HPDE6-E6E7 (cell line): ENCODE measurements around the gene RIPK4.

Experiments used
- DNase-seq: peaks from one replicate; pipeline ENCODE4 v3.0.0; 2011; ENCODE audit warnings: missing footprints; ENCODE audit errors: extremely low spot score

RIPK4 gene

DNA sequence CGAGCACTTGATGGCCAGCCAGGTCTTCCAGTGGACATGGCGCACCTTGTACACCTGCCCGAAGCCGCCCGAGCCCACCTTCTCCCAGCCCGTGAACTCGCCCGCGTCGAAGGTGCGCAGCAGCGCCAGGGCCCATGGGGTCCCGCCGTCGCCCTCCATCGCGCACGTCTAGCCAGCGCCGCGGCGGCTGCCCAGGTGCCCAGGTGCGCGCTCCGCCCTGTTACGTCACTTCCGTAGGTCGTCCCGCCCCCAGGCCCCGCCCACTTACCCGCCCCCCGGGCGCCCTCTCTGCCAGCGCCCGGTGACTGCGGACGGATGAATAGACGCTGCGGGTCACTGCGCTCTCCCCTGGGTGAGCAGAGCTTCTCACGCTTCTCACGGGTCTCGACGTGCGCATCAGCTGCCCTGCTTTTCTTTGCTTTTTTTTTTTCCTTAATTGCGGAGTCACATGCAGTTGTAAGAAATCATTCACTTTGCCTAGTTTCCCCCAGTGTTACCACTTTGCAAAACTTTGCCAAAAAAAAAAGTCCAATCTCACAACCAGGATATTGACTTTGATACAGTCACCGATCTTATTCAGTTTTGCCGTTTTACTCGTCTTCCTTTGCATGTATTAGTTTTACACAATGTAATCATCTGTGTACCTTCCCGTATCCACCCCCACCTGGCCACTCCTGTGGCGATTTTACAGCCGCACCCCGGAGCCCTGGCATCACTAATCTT lies at the start of gene RIPK4:
Gene RIPK4 (minus strand): TSS at position 170 of the 723 bp plus-strand sequence. CDS start 11 bp downstream, at position 159.
- DNase-seq = peak; percentile 81

DNA sequence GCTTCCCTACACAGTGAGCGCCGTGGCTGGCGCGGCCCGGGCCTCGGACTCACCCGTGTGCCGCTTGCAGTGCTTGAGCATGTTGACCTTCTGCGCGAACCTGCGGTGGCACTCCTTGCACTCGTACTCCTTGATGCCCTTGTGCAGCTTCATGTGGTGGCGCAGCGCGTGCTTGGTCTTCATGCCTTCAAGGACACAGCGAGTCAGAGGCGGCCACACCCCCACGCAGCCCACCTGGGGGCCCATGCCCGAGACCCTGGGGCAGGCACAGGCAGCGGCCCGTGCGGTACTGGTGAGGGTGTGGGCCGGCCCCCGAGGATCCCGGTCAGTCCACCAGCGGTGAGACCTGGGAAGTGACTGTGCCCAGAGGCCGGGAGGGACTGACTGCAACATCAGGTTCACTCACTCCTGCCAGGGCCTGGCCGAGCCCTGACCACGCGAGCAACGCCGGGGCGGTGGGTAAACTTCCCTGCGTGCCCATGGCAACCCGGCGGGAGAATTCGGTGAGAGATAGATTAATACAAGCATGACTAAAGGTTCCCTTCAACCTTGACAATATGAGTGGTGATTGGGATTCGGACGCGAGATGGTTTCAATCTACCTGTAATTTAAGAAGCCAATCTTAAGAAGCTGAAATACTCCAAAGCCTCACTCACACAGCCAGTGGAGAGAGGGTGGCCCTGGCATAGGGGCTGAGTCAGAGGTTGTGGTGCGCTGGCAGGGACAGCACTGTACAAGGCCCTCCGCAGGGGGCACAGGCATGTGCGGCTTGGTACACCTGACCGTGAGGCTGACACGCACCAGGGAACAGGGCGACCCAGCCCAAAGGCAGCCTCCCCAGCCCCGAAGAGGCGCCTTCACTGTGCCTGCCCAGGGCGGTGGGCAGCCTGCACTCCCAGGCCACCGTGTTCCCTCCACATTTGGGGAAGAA lies 49.1 kb upstream of the RIPK4 start:
- no peak for DNase-seq

DNA sequence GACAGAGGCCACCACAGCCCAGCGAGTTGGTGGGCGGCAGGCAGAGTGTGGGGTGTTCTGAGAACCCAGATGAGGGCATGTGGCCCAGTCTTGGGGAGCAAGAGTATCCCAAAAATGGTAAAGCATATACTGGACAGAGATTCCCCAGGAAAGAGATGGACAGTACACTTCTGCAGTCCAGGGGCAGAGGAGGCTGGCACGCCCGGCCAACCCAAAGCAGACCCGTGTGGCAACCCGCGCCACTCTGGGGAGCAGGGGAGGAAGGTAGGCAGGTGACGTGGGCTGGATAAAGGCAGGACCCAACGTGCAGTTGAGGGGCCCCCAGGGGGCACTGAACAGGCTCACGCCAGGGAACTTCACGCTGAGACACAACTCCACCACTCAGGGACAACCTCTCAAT lies 46.4 kb upstream of the RIPK4 start:
- DNase-seq = no peak

DNA sequence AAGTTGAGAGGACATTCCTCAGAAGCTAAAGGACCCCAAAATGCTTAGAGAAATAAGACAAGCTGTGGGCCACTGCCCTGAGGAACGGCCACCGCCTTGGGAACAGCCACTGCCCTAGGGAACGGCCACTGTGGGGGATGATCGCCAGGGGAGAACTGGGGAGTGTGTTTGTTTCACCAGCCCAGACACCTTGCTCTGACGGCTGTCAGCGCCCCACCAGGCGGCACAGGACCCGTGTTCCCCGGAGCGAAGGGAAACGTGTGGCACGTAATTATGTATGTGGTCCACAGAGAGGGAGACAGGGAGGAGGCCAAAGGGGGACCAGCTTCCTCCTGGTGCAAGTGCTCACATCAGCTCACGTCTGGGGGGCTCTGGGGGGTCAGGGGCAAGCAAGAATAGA lies 45.8 kb upstream of the RIPK4 start:
- no peak for DNase-seq

DNA sequence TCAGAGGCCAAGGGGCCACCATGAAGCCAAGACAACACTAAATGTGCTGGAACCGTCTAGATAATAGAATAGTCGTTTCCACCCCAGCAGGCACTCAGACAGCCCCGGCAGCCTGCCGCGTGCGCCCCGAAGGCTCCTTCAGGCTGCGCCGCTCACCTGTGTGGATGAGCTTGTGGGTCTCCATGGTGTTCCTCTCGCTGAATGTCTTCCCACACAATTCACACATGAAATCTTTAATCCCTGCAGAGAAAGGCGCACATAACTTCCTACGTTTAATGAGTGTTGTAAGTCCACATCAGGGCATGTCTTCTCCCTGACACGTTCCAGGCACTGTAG lies 43.7 kb upstream of the RIPK4 start:
- no peak for DNase-seq

DNA sequence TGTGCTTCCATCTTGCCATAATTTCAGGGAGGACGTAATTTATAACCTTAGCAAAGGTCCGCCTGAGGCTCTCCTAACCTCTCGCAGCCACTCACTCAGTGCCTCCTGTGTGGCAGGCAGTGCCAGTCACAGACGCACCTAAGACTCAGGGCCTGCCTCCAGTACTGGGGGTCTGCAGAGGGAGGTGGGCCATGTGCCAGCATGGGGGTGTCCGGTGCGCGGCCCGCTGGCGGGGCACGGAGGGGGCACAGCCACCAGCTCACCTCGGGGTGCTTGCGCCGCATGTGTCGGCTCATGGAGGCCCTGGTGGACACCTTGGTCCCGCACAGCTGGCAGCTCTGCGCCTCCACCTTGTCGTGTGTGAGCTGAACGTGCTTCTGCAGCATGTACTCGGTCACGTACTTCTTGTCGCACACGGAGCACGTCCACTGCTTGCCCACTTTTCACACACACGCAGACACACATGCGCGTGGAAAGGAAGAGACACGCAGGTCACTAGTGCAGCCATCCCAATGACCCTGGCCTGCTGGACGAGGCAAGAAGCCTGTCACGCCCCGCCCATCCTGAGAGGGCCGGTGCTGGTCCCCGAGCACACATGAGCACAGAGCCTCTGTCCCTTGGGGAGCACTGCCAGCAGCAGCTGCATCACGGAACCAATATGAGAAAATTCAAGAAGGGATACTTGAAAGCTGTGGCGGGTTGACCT lies 43.2 kb upstream of the RIPK4 start:
- DNase-seq = no peak

DNA sequence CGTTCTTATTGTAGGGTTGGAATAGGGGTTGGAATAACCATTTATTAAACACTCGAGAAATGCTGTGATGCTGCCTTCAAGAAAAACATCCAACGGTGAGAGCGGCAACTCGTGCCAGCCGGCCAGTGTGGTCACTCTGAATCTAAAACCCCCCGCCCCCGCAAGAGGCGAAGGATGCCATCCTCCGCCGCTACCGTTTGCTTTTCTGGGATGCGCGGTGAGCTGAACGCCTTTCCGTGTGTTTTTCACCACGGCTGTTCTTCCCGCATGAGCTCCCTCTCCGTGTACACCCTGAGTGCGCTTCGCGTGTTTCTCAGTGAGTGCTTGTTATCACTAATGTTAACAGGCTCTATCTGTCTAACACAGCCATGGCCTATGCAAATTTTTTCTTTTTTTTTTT lies 42.0 kb upstream of the RIPK4 start:
- DNase-seq = no peak

DNA sequence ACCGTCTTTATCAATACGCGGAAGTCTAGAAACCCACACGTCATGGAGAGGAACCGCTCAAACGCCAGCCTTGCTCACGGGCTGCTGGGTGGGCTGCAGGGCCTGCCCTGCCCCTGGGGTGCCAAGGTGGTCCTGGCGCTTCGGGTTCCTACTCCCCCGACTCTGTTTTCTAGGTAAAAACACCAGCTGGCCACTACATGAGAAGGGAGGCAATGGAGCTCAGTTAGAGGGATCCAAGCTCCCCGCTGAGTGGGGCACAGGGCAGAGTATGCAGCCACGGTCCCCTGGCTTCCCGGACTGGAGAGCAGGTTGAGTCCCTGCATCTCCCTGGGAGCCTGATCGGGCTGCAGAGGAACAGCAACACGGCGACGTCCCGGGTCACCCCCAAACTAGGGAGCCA lies 41.2 kb upstream of the RIPK4 start:
- DNase-seq = no peak

DNA sequence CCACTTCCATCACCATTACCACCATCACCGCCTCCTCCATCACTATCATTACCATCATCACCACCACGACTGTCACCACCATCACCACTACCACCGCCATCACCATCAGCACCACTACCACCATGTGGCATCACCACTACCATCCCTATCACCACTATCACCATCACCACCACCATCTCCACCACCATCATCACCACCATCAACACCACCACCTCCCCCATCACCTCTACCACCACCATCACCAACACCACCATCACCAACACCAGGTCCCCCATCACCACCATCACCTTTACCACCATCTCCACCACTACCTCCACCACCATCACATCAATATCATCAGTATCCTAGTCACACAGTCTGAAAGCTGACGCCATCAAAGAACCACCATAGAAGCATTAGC lies 39.9 kb upstream of the RIPK4 start:
- DNase-seq = no peak

DNA sequence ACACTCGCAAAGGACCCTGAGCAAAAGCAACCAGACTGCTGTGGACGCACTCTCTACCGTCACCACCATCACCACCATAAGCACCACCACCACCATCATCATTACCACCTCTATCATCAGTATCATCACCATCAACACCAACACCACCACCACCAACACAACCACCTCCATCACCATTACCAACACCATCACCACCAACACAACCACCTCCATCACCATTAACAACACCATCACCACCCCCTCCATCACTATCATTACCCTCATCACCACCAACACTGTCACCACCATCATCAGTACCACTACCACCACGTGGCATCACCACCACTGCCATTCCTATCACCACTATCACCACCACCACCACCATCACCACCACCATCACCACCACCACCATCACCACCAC lies 38.8 kb upstream of the RIPK4 start:
- no peak for DNase-seq

DNA sequence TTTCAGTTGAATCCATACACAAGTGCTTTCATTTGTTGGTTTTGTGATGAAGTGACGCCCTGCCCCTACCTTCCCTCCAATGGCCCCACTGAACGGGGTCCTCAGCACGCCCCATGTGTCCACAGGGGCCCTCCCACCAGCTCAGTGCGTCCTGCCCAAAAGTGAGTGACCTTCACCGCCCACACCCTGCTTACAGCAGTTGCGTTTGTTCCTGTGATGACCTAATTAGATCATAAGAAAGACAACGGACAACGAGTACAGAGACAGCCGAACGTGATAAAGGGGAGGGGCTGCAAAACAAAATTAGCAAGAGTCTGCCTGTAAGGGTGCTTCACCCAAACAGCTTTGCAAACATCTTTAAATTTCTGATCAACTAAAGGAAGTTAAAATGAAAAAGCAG lies 38.2 kb upstream of the RIPK4 start:
- no peak for DNase-seq

DNA sequence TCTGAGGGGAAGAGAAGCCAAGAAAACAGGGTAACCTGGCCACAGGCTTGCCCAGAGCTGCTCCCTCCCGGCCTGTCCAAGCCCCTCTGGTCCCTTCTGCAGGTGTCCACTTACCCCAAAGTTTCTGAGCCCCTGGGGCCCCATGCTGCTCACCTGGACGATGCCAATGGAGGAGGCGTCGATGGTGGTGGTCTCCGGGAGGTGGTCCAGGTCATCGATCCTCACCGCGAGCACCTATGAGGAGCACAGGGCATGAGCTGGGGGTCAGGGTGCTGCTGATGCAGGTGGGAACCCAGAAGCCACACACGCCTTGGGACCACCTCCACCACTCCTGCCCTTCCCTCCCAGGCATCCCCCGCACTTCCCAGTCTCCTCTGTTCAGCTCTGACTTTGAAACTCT lies 37.5 kb upstream of the RIPK4 start:
- no peak for DNase-seq

DNA sequence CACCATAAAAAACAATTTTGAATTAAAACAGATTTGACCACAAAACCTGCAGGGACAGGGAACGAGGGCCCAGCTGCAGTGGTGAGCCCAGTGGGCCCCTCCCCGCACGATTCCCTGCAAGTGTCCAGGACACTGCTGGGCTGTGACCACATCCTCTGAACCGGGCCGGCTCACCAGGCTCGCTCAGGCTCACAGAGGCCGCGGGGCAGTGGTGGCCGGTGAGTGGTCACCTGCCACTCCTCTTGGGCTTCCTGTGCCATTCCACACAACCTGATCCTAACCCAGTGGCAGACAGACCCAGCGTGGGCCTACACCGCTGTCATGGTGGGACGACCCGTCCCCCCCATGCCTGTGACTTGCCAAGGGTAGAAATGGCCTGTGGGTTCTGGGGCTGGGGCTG lies 36.5 kb upstream of the RIPK4 start:
- no peak for DNase-seq

DNA sequence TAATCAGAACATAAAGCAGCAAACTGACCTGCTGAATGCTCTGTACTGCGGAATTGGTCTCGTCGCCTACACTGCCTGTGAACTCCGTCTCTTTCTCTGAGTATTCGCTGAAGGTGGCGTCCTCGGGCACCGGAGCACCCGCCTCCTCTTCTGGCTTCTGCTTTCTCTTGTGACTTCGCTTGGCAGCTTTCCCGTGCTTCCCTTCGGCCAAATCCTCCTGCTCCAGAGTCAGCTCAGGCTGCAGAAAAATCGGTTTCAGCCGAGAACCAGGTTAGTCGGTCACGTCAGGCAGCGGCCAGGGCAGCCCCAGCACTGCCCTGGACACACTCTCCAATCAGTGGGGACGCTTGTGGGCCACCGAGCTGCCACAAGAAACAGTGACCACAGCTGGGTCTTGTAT lies 35.8 kb upstream of the RIPK4 start:
- no peak for DNase-seq

DNA sequence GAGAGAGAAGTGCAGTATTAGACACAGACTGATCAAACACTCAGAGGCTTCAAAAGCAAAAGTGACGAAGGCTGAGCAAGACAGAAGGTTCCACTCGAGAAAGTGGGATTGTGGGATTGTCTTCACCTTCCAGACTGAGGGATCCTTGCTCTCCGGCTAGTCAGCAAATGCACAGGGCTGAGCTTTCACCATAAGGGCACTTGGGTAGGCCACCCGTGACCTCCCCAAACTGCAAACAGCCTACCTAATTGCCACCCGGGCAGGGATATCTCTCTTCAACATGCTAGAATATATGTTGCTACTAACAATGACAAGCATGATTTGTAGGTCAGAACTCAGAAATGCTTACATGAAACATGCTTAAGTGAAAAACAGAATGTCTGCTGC lies 35.3 kb upstream of the RIPK4 start:
- no peak for DNase-seq

DNA sequence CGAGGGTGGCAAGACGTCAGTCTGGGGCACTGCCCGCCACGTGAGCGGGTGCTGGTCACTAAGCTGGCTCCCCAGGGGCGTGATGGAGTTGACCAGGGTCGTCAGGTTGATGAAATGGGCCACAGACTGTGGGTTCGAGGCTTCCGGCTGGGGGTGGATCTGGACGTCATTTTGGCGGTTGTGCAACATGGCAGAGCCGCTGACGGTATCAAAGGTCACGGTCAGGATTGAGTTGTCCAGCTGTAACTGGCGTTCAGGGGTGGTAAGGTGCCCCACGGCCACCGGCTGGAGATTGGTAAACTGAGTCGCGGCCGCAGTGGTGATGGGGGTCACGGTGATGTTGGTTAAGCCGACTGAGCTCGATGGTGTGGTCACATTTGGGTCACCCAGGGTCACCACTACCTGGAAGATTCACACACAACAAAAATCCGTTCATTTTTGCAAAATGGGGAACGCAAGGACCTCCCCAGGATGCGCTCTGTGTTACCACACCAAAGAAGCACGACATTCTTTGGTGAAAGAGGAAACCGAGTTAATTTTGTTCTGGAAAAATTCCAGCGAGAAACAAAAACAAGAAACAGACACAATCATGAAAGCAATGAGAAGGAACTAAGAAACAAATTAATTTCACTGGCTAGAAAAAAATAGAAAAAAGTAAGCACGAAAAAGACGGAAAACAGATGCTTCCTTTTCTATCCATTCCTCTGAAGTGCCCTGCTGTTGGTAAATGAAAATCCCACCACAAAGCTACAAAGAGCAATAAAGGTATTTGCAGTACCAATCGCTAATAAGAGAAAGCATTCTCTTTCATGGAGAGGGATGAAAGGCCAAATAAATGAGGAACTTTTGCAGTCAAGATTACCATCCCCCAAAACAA lies 34.7 kb upstream of the RIPK4 start:
- no peak for DNase-seq

DNA sequence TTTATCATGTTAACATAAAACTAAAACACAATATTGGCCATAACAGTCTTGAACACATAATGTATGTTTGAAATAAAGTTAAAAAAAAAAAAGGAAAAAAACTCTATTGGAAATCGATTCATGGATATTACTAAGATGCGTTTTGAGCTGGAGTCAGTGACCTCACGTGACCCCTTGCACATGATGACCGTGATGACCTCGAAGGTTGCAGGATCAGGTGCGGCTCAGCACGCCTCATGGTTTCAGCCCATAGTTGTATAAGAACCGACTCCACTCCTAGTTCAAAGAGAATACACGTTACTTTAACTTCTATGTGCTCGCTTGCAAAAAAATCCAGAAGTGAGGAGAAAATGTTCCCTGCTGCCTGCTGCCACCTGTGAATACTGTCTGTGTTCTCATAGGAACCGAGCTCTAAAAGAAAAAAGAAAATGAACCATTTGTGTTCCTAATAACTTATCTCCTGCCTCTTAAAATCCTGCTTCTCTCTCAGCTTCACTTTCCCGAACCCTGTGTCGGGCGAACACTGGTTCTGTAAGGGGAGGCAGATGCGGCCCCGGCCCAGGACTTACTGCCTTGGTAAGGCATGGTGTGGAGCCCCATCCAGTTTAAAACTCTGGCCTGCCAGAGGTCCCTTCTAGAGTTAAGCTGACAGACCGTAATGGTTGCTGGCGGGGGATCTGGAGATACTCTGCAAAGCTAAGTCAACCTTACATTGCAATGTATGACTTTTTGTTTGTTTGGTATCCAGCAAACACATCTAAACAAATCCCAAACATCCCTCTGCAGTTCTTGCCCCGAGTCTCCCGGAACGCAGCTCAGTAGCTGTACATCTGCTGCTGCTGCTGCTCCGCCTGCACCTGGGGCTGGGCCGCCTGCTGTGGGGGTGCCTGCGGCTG lies 33.8 kb upstream of the RIPK4 start:
- DNase-seq = no peak

DNA sequence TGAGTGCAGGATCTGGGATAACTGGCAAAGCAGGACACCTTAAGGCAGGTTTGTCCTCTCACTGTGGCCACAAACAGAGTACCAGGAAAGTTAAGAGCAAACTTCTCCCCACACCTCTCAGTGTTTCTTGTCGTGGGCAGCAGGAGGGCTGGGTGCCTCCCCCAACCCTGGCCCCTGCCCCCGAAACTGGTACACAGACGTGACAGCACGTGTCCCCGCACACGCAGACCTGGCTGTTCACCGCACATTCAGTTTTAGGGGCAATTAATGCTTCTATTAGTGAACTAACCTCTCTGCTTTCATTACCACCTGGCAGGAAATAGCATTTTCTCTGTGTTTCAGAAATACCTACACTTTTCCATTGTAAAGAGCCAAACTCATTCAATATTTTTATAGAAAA lies 32.9 kb upstream of the RIPK4 start:
- no peak for DNase-seq

DNA sequence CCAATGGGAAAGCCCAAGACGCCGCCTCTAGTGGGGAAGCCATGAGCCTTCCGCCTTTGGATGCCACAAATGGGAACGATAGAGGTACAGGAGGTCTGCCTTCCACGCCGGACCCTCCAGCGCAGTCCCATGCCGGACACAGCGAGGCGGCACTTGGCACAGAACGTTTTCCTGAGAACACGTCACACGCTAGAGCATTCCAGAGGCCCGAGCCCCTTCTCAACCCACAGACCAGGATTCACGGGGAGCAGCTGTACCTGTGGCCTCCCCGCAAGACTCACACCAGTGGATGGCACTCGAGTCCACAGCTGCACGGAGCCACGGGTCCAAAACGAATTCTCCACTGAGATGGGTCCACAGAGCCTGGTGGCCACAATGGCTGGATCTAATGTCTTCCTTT lies 31.5 kb upstream of the RIPK4 start:
- DNase-seq = no peak

DNA sequence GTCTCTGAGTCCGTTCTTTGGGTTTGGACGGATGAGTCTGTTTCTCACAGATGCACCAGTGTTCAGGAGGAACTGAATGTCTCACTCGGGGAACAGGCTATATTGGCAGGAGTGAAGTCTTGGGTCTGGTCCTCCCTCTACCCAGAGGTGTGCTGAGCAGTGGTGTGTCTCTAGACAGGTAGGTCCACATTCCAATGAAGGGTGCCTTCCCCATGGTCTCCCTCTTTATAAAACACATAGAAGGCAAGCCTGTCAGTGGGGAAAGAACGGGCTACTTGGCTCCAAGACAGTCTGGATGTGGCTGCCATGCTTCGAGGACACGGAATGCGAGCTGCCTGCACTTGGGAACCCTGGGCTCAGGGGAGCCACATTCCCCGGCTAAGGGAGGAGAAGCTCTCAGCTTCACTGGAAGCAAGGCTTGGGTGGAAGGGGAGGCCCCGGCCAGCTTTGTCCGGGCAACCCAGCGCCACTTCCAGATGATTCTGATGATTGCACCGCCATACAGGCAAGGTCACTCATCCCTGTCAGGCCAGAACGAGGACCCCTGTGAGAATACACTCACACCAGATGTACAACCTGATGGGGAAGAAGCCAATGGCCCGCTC lies 29.7 kb upstream of the RIPK4 start:
- DNase-seq = no peak
